ENCODE data around the gene ENPP1. TPM values are rescaled to one million over a fixed set of nuclear protein-coding genes. Genes with fewer than 3 reads are reported as not detected.

ENPP1 gene
- total and polyA plus RNA-seq, 2 of the 4 experiments (the other 2 are of a cell fraction): 10.9 to 38.9 TPM

GRCh38 chr6:131765081-131765803 lies 42.6 kb upstream of the ENPP1 start:
- Histone ChIP-seq H2BK15ac (ENCODE audit: low read depth, low read length) (no peak overlapping the region; the same call in 2 of the 3 replicates), H3K27ac (ENCODE audit: insufficient read depth, low read length) (no peak overlapping the region), H4K91ac (ENCODE audit: insufficient read depth, low read depth, low read length) (no peak overlapping the region), H3K18ac (ENCODE audit: low read depth, low read length) (peak overlapping the region; percentile 7; the same call in 1 of the 2 replicates), H3K14ac (replicated peaks; ENCODE audit: low read depth, low read length) (peak overlapping the region; percentile 18), H3K79me1 (ENCODE audit: low read depth in 1 of 2, low read length in 2 of 2) (no peaks in the 10 kb centered on the region), H2BK5ac (ENCODE audit: low read depth, low read length, poor library complexity, severe bottlenecking) (peak overlapping the region; percentile 18), H4K8ac (ENCODE audit: low read depth in 2 of 2, low read length in 2 of 2) (peak overlapping the region in 1 of 2 experiments; percentile 43; a peak in 1 of 4 replicates), H4K5ac (ENCODE audit: low read depth, low read length) (no peak overlapping the region; the same call in 1 of the 2 replicates), H3K4me3 (ENCODE audit: insufficient read depth, low read depth, low read length) (no peak overlapping the region), H2BK120ac (ENCODE audit: low read depth, low read length) (peak overlapping the region; percentile 53; the same call in 1 of the 2 replicates), H2BK20ac (ENCODE audit: low read depth, low read length) (peak overlapping the region; percentile 38; the same call in 1 of the 2 replicates), H4K20me1 (ENCODE audit: insufficient read depth, low read length) (no peaks in the 10 kb centered on the region), H2AK5ac (ENCODE audit: low read depth, low read length) (peak overlapping the region; percentile 83; the same call in 1 of the 2 replicates), H3K36me3 (ENCODE audit: control insufficient read depth, insufficient read depth, low read length) (no peaks in the 10 kb centered on the region), H3K27me3 (ENCODE audit: control insufficient read depth, insufficient read depth, low read length) (no peaks in the 10 kb centered on the region), H3K4me1 (ENCODE audit: control insufficient read depth, insufficient read depth, low read length) (peaks cover 7% of the 10 kb centered on the region; the same call in 1 of the 2 replicates), H3K4ac (ENCODE audit: low read depth, low read length) (peak overlapping the region; percentile 22; the same call in 1 of the 2 replicates), H3K23ac (ENCODE audit: low read depth, low read length) (no peak overlapping the region), H2AFZ (replicated peaks; ENCODE audit: low read length, poor library complexity) (no peak overlapping the region), H3K4me2 (ENCODE audit: low read depth, low read length) (peak overlapping the region; percentile 36; the same call in 1 of the 2 replicates), H3K56ac (ENCODE audit: extremely low read depth, insufficient read depth, low read length) (no peak overlapping the region), H3K9ac (ENCODE audit: low read depth, low read length) (no peak overlapping the region), H2AK9ac (replicated peaks; ENCODE audit: low read depth, low read length, poor library complexity) (peak overlapping the region; percentile 20), H3K9me1 (ENCODE audit: insufficient read depth, low read length) (no peaks in the 10 kb centered on the region; the same call in 1 of the 2 replicates), H3K9me3 (ENCODE audit: control insufficient read depth, insufficient read depth, low read length) (no peaks in the 10 kb centered on the region)
- ATAC-seq (ENCODE audit: low read depth) (peak; percentile 89), DNase-seq (peak; percentile 74)
- 80% methylated on average over 1 of the region's 9 CpGs; no CpG with 5 or more reads in 1 of the 2 experiments for WGBS, 2 experiments (ENCODE audit: extremely low coverage in 2 of 2, insufficient read length in 1 of 2)
- no TSS peak for BruUV-seq (replicated peaks)
- dilution Hi-C loops (cut with HindIII; ENCODE audit: low sequenced_read_pairs, unreplicated experiment) (no loop called here), in situ Hi-C loops (cut with MboI; ENCODE audit: low sequenced_read_pairs) (no loop called here), intact Hi-C loops (cut with micrococcal nuclease) (no loop called here)
- ChIA-PET CTCF (no interaction called here), POLR2A (ENCODE audit: unreplicated experiment) (no interaction called here)
- TF ChIP-seq CEBPB (IDR thresholded peaks at IDR 0.05; ENCODE audit: low read depth, low read length) (peak; percentile 70), RAD21 (IDR thresholded peaks at IDR 0.05; ENCODE audit: low read length) (no peak), ELK1 (IDR thresholded peaks at IDR 0.05; ENCODE audit: borderline replicate concordance, low read depth, low read length) (no peak), BHLHE40 (IDR thresholded peaks at IDR 0.05; ENCODE audit: low read depth, low read length) (peak; percentile 39; the same call in 1 of the 2 replicates), MAFK (IDR thresholded peaks at IDR 0.05; ENCODE audit: low read depth, low read length) (peak; percentile 55)

Data from IMR-90 (cell line).